H1 (cell line): ENCODE measurements around the gene CUEDC1.

ENCODE experiments used
- BACH1 ChIP-seq: IDR thresholded peaks from 2 replicates; pipeline ENCODE4 v1.6.1; 2012; ENCODE audit warnings: low read length, improper control_type of control experiment
- CTCF ChIP-seq, 3 experiments: IDR thresholded peaks; 1 replicate in 2 of 3; 2 replicates in 1 of 3; pipeline versions ENCODE4 v1.5.1 to v1.6.1; 2011; ENCODE audit warnings: low read length in 3 of 3, mild to moderate bottlenecking in 3 of 3, inconsistent platforms in 2 of 3, low read depth in 1 of 3, moderate library complexity in 1 of 3; ENCODE audit not compliant: insufficient read depth in 1 of 3; ENCODE audit errors: control extremely low read depth in 1 of 3
- GABPA ChIP-seq: IDR thresholded peaks from 2 replicates; pipeline ENCODE4 v1.6.1; 2011; ENCODE audit warnings: mild to moderate bottlenecking, low read length, moderate library complexity, borderline replicate concordance; ENCODE audit not compliant: insufficient read depth
- HDAC6 ChIP-seq: IDR thresholded peaks from one replicate; pipeline ENCODE4 v1.7.1; 2012; ENCODE audit warnings: low read depth, mild to moderate bottlenecking, inconsistent platforms, low read length, moderate library complexity
- POLR2A ChIP-seq, 2 experiments: IDR thresholded peaks; 1 replicate in 1 of 2; 2 replicates in 1 of 2; pipeline ENCODE4 v1.6.1; 2011; ENCODE audit warnings: low read depth in 2 of 2, low read length in 2 of 2, mild to moderate bottlenecking in 2 of 2; ENCODE audit errors: control extremely low read depth in 1 of 2
- ZNF274 ChIP-seq: IDR thresholded peaks from 2 replicates; pipeline ENCODE4 v1.7.0; 2012; ENCODE audit warnings: low read length, borderline replicate concordance; ENCODE audit errors: extremely low read depth

- TF ChIP-seq ZNF274 (no peak), POLR2A (IDR thresholded peaks at IDR 0.05; ENCODE audit: control extremely low read depth in 1 of 2, low read depth in 2 of 2, low read length in 2 of 2) (no peak), CTCF (IDR thresholded peaks at IDR 0.05; ENCODE audit: control extremely low read depth in 1 of 3, insufficient read depth in 1 of 3, low read depth in 1 of 3, low read length in 3 of 3) (no peak), HDAC6 (no peak), BACH1 (no peak), GABPA (no peak)
Observed at GRCh38 chr17:57866723-57867122, 88.5 kb downstream of the CUEDC1 start.
